Measurements from ENCODE around the gene POLR2L.
A peak's percentile ranks its signal among the peaks of the same experiment; 100 is the strongest.

Gene POLR2L

GRCh38 chr11:853682-854448 lies 11.5 kb upstream of the POLR2L start:
- DNase-seq, result no peak

GRCh38 chr11:852762-853161 lies 10.4 kb upstream of the POLR2L start:
- no peak for DNase-seq

- DNase-seq, result no peak
These were observed 8.7 kb upstream of the POLR2L start for GRCh38 chr11:850775-851763.

- no peak for DNase-seq
These were observed 7.8 kb upstream of the POLR2L start for GRCh38 chr11:849951-850774.

- DNase-seq, result no peak
These were observed 6.9 kb upstream of the POLR2L start for GRCh38 chr11:849104-849824.

GRCh38 chr11:848380-848931 lies 6.1 kb upstream of the POLR2L start:
- DNase-seq, result peak; percentile 73

- DNase-seq, result no peak
These were observed 5.5 kb upstream of the POLR2L start for GRCh38 chr11:847876-848275.

GRCh38 chr11:846496-847098 lies 4.3 kb upstream of the POLR2L start:
- DNase-seq, result no peak

- no peak for DNase-seq
These were observed 3.7 kb upstream of the POLR2L start for GRCh38 chr11:845872-846495.

GRCh38 chr11:844693-845644 lies 2.6 kb upstream of the POLR2L start:
- DNase-seq, result no peak

GRCh38 chr11:843818-844692 lies 1.7 kb upstream of the POLR2L start:
- DNase-seq, result no peak

GRCh38 chr11:843086-843734 lies 881 bp upstream of the POLR2L start:
- DNase-seq, result no peak

GRCh38 chr11:841981-842369 lies 354 bp downstream of the POLR2L start:
- DNase-seq, result no peak

GRCh38 chr11:839875-840617 lies 2.3 kb downstream of the POLR2L start:
- no peak for DNase-seq

GRCh38 chr11:839280-839623 lies 3.1 kb downstream of the POLR2L start:
- no peak for DNase-seq

GRCh38 chr11:838441-839279 lies 3.7 kb downstream of the POLR2L start:
- no peak for DNase-seq

GRCh38 chr11:837990-838307 lies 4.4 kb downstream of the POLR2L start:
- DNase-seq, result no peak

Data from activated CD8-positive, alpha-beta memory T cell treated with anti-CD3 and anti-CD28 coated beads, Interleukin-2, amount 50 U/mL, for 4 hours (primary cell).